NB4 (cell line): Measurements from ENCODE around the gene ANKRD52.

Experiments used
- DNase-seq: peaks from one replicate; pipeline ENCODE4 v3.0.0; 2010; ENCODE audit warnings: low read depth
- H3K4me3 ChIP-seq: one replicate; pipeline ENCODE4 v1.5.1; 2011; ENCODE audit warnings: mild to moderate bottlenecking, low read depth, low read length, moderate library complexity
- CTCF ChIP-seq: IDR thresholded peaks from one replicate; pipeline ENCODE4 v1.5.1; 2012; ENCODE audit warnings: low read depth, low read length
- MAX ChIP-seq: IDR thresholded peaks from 2 replicates; pipeline ENCODE4 v1.6.1; 2011; ENCODE audit warnings: low read depth, low read length
- MYC ChIP-seq: IDR thresholded peaks from 2 replicates; pipeline ENCODE4 v1.6.1; 2011; ENCODE audit warnings: low read depth, low read length
- POLR2A ChIP-seq: IDR thresholded peaks from 2 replicates; pipeline ENCODE4 v1.6.1; 2011; ENCODE audit warnings: mild to moderate bottlenecking; ENCODE audit not compliant: insufficient read length; ENCODE audit errors: extremely low read depth

The ANKRD52 gene

GRCh38 chr12:56221757-56222530 is 36.2 kb downstream of the ANKRD52 start, which contains the start of gene RNF41:
Gene RNF41, minus strand, starts transcription at chr12:56221922. Its CDS starts 7,875 bp downstream, at chr12:56214047.
- peak within 1 kb of the TSS; percentile 85 for H3K4me3 ChIP-seq
- TF ChIP-seq POLR2A (peak; percentile 89), MAX (no peak), MYC (peak; percentile 8; the same call in 1 of the 2 replicates), CTCF (peak; percentile 7)
- peak; percentile 98 for DNase-seq

GRCh38 chr12:56221232-56221756 is 36.9 kb downstream of the ANKRD52 start:
- no peak for TF ChIP-seq MAX
- no peak for DNase-seq
- H3K4me3 ChIP-seq = peak overlapping the region; percentile 85

GRCh38 chr12:56220611-56221231 is 37.5 kb downstream of the ANKRD52 start:
- H3K4me3 ChIP-seq = peak overlapping the region; percentile 85
- no peak for TF ChIP-seq POLR2A
- TF ChIP-seq MAX = 0 out of 2 replicates have a peak, but pooled peaks have one; percentile 9
- TF ChIP-seq MYC = peak; percentile 52
- no peak for TF ChIP-seq CTCF
- peak; percentile 90 for DNase-seq

- TF ChIP-seq CTCF (no peak), POLR2A (no peak), MYC (no peak), MAX (no peak)
- DNase-seq = no peak
- peak overlapping the region; percentile 36 for H3K4me3 ChIP-seq
These were observed 38.3 kb downstream of the ANKRD52 start for GRCh38 chr12:56219840-56220239.

- TF ChIP-seq MYC = no peak
- no peak for TF ChIP-seq POLR2A
- TF ChIP-seq CTCF = no peak
- TF ChIP-seq MAX = no peak
- no peak for DNase-seq
- H3K4me3 ChIP-seq = no peak overlapping the region
These were observed 41.7 kb downstream of the ANKRD52 start for GRCh38 chr12:56216461-56216860.

GRCh38 chr12:56213878-56214277 is 44.3 kb downstream of the ANKRD52 start:
- TF ChIP-seq MAX (no peak), CTCF (no peak), MYC (no peak), POLR2A (no peak)
- DNase-seq = no peak
- no peak overlapping the region for H3K4me3 ChIP-seq
